Glutamatergic neuron (in vitro differentiated cells): ENCODE measurements around the gene SOS2. TPM values are rescaled to one million over a fixed set of nuclear protein-coding genes. Genes with fewer than 3 reads are reported as not detected.

Experiments
- DNase-seq: peaks from one replicate; pipeline ENCODE4 v3.0.0; 2022
- H3K27ac Mint-ChIP-seq: one replicate; pipeline ENCODE4 v1.8.0; 2020; ENCODE audit warnings: mild to moderate bottlenecking, mixed read lengths, inconsistent platforms; ENCODE audit not compliant: unreplicated experiment
- H3K27me3 Mint-ChIP-seq: one replicate; pipeline ENCODE4 v1.8.0; 2020; ENCODE audit warnings: mild to moderate bottlenecking, moderate library complexity, mixed read lengths, inconsistent platforms; ENCODE audit not compliant: unreplicated experiment
- H3K36me3 Mint-ChIP-seq: one replicate; pipeline ENCODE4 v1.8.0; 2020; ENCODE audit warnings: mild to moderate bottlenecking, mixed read lengths, inconsistent platforms; ENCODE audit not compliant: unreplicated experiment
- H3K4me1 Mint-ChIP-seq: one replicate; pipeline ENCODE4 v1.8.0; 2020; ENCODE audit warnings: mild to moderate bottlenecking, low read depth, mixed read lengths, inconsistent platforms; ENCODE audit not compliant: unreplicated experiment
- H3K4me3 Mint-ChIP-seq: one replicate; pipeline ENCODE4 v1.8.0; 2020; ENCODE audit warnings: mild to moderate bottlenecking, mixed read lengths, inconsistent platforms; ENCODE audit not compliant: unreplicated experiment
- H3K9me3 Mint-ChIP-seq: one replicate; pipeline ENCODE4 v1.8.0; 2020; ENCODE audit warnings: mild to moderate bottlenecking, moderate library complexity, mixed read lengths, inconsistent platforms; ENCODE audit not compliant: unreplicated experiment
- CTCF ChIP-seq: fragments of 200-600 bp; sonication (generic); IDR thresholded peaks from one replicate; pipeline ENCODE4 v1.5.0; 2021; ENCODE audit not compliant: partially characterized antibody, unreplicated experiment
- total RNA-seq: library from RNA; stranded (reverse); fragmentation: NEBNext Ultra II Directional; extraction: Animal tissue kit (Norgen Biotek cat#: 25700); gene quantifications from one replicate; pipeline ENCODE4 v1.2.1, GENCODE V29; 2021; ENCODE audit not compliant: unreplicated experiment

The SOS2 gene
- total RNA-seq, 1 donor from 2014 or later, result 50.4 TPM

- Mint-ChIP-seq H3K9me3 (peaks cover 2% of the 10 kb centered on the region), H3K36me3 (peaks cover 5% of the 10 kb centered on the region), H3K27me3 (peaks cover 2% of the 10 kb centered on the region), H3K4me1 (peaks cover 17% of the 10 kb centered on the region), H3K4me3 (no peak overlapping the region), H3K27ac (peak overlapping the region; percentile 56)
- no peak for DNase-seq
- no peak for TF ChIP-seq CTCF
Measured at GRCh38 chr14:50123062-50123461, 108.3 kb downstream of the SOS2 start.

GRCh38 chr14:50122291-50122690 lies 109.1 kb downstream of the SOS2 start:
- TF ChIP-seq CTCF, result no peak
- peaks cover 17% of the 10 kb centered on the region for H3K4me1 Mint-ChIP-seq
- no peak for DNase-seq
- H3K27me3 Mint-ChIP-seq, result peaks cover 2% of the 10 kb centered on the region
- no peak overlapping the region for H3K27ac Mint-ChIP-seq
- H3K9me3 Mint-ChIP-seq, result peaks cover 3% of the 10 kb centered on the region
- H3K4me3 Mint-ChIP-seq, result no peak overlapping the region
- H3K36me3 Mint-ChIP-seq, result peaks cover 5% of the 10 kb centered on the region

GRCh38 chr14:50121486-50121885 lies 109.9 kb downstream of the SOS2 start:
- Mint-ChIP-seq H3K4me1 (peaks cover 17% of the 10 kb centered on the region), H3K27ac (peak overlapping the region; percentile 34), H3K36me3 (peaks cover 5% of the 10 kb centered on the region), H3K27me3 (peaks cover 2% of the 10 kb centered on the region), H3K4me3 (no peak overlapping the region), H3K9me3 (peaks cover 9% of the 10 kb centered on the region)
- no peak for DNase-seq
- TF ChIP-seq CTCF, result no peak

- H3K27ac Mint-ChIP-seq, result peak overlapping the region; percentile 22
Measured at GRCh38 chr14:50117456-50117855, 113.9 kb downstream of the SOS2 start.

GRCh38 chr14:50116966-50117365 lies 114.4 kb downstream of the SOS2 start:
- H3K4me1 Mint-ChIP-seq, result peaks cover 14% of the 10 kb centered on the region
- no peak for TF ChIP-seq CTCF

More at GRCh38 chr14:50117456-50117855, 113.9 kb downstream of the SOS2 start:
- no peak for DNase-seq
- Mint-ChIP-seq H3K4me3 (no peak overlapping the region), H3K4me1 (peaks cover 16% of the 10 kb centered on the region), H3K27me3 (no peaks in the 10 kb centered on the region), H3K9me3 (peaks cover 9% of the 10 kb centered on the region), H3K36me3 (no peaks in the 10 kb centered on the region)
- no peak for TF ChIP-seq CTCF

More at GRCh38 chr14:50116966-50117365, 114.4 kb downstream of the SOS2 start:
- Mint-ChIP-seq H3K4me3 (peak overlapping the region; percentile 94), H3K27me3 (no peaks in the 10 kb centered on the region), H3K36me3 (no peaks in the 10 kb centered on the region), H3K9me3 (peaks cover 9% of the 10 kb centered on the region), H3K27ac (peak overlapping the region; percentile 91)
- DNase-seq, result no peak
